Measurements from ENCODE around the gene NODAL. TPM values are rescaled to one million over a fixed set of nuclear protein-coding genes. Genes with fewer than 3 reads are reported as not detected.

NODAL gene
- total RNA-seq, 1 donor from 2014 or later = not detected

DNA sequence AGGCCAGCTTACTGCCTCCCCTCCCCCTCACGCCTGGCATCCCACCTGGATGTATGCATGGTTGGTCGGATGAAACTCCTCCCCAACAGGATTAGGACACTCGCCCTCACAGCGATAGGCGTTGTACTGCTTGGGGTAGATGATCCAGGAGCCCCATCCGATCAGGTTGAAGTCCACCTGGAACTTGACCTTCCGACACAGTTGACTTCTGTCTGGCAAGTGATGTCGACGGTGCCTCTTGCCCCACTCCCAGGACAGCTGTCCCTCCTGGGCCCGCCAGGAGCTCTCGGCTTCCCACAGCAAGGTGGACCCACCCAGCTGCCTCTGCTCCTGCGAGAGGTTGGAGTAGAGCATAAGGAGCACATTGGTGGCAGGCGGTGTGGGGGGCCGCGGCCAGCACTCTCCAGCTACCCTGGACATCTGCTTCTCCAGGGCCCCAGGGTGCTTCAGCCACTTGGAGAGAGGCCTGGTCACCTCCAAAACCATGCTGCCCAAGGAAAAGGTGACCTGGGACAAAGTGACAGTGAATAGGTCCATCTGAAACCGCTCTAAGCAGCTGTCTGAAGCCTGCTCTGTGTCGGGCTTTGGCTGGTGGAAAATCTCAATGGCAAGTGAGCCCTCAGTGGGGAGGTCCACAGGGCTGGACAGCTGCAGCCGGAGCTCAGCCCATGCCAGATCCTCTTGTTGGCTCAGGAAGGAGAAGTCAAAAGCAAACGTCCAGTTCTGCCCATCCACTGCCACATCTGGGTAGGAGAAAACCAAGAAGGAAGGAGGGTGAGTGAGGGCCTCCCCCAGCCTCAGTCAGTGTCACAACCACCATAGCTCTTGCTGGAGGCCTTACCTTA lies 6.0 kb downstream of the NODAL start:
- Mint-ChIP-seq H3K4me1 (ENCODE audit: low read depth) (peaks cover 17% of the 10 kb centered on the region), H3K9me3 (ENCODE audit: low read depth) (no peaks in the 10 kb centered on the region), H3K36me3 (ENCODE audit: insufficient read depth) (peaks cover 2% of the 10 kb centered on the region), H3K4me3 (ENCODE audit: low read depth) (no peak overlapping the region), H3K27ac (no peak overlapping the region), H3K27me3 (peaks cover 35% of the 10 kb centered on the region)
- TF ChIP-seq, protein P1, sequence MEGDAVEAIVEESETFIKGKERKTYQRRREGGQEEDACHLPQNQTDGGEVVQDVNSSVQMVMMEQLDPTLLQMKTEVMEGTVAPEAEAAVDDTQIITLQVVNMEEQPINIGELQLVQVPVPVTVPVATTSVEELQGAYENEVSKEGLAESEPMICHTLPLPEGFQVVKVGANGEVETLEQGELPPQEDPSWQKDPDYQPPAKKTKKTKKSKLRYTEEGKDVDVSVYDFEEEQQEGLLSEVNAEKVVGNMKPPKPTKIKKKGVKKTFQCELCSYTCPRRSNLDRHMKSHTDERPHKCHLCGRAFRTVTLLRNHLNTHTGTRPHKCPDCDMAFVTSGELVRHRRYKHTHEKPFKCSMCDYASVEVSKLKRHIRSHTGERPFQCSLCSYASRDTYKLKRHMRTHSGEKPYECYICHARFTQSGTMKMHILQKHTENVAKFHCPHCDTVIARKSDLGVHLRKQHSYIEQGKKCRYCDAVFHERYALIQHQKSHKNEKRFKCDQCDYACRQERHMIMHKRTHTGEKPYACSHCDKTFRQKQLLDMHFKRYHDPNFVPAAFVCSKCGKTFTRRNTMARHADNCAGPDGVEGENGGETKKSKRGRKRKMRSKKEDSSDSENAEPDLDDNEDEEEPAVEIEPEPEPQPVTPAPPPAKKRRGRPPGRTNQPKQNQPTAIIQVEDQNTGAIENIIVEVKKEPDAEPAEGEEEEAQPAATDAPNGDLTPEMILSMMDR (IDR thresholded peaks at IDR 0.05; ENCODE audit: unreplicated experiment) = no peak
- DNase-seq (ENCODE audit: low spot score, unreplicated experiment) = no peak

DNA sequence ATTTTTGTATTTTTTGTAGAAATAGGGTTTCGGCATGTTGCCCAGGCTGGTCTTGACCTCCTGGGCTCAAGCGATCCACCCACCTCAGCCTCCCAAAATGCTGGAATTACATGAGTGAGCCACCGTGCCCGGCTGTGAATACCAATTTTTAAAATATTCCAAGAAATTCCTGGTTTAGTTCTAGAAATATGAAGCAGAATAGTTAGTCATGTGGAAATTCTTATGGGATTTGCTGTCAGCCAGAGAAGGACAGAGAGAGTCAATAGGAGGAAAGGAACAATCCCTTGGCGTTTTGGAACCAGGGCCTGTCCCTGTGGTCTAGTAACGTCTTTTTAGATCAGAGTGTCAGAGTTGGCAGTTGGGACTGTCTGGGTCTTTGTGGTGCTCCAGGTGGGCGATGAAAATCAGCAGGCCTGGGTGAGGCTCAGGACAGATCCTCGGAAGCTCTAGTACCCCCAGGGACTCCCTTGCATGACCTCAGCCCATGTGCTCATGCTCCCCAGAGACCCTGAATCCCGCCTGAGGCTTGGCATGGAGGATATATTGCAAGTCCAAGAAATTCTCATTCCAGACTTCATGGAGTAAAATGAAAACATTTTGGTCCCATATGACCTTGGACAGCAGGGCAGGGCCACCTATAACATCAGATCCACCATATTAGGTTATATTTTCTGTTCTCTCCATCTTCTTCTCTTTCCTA lies 7.8 kb downstream of the NODAL start:
- Mint-ChIP-seq H3K4me3 (ENCODE audit: low read depth) (no peak overlapping the region), H3K27me3 (peaks cover 19% of the 10 kb centered on the region), H3K9me3 (ENCODE audit: low read depth) (no peaks in the 10 kb centered on the region), H3K36me3 (ENCODE audit: insufficient read depth) (peaks cover 5% of the 10 kb centered on the region), H3K27ac (peak overlapping the region; percentile 24), H3K4me1 (ENCODE audit: low read depth) (peaks cover 17% of the 10 kb centered on the region)
- TF ChIP-seq, protein P1 (IDR thresholded peaks at IDR 0.05; ENCODE audit: unreplicated experiment) = no peak
- DNase-seq (ENCODE audit: low spot score, unreplicated experiment) = no peak

DNA sequence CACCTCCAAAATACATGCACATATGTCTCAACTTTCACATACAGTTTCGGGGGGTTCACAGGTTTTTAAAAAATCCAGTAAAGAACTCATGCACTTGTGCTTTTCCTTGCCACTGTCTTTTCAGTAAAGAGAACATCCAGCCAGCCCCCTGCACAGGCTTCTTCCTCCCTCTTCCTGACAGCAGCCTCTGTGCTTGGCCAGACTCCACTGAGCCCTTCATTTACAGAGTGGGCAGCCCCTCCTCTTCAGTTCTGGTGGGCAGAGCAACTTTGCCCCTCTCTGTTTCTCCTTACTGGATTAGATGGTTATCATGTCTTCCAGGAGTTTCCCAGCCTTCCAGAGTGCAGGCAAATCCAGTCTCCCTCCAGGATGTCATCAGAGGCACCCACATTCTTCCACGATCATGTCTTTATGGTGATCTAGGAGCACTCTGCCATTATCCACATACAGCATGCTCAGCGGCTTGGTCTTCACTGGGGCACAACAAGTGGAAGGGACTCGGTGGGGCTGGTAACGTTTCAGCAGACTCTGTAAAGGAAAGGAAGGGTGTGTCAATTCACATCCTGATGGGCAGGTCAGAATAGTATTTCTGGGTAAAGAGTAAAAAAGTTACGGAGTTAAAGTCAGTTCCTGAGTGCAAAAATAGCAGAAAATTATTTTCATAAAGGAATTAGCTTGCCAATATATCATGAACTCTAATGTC lies 8.8 kb downstream of the NODAL start:
- Mint-ChIP-seq H3K9me3 (ENCODE audit: low read depth) (no peaks in the 10 kb centered on the region), H3K27me3 (peaks cover 11% of the 10 kb centered on the region), H3K4me3 (ENCODE audit: low read depth) (no peak overlapping the region), H3K36me3 (ENCODE audit: insufficient read depth) (peaks cover 9% of the 10 kb centered on the region), H3K4me1 (ENCODE audit: low read depth) (peaks cover 17% of the 10 kb centered on the region), H3K27ac (no peak overlapping the region)
- no peak for DNase-seq (ENCODE audit: low spot score, unreplicated experiment)
- TF ChIP-seq, protein P1 (IDR thresholded peaks at IDR 0.05; ENCODE audit: unreplicated experiment) = no peak

DNA sequence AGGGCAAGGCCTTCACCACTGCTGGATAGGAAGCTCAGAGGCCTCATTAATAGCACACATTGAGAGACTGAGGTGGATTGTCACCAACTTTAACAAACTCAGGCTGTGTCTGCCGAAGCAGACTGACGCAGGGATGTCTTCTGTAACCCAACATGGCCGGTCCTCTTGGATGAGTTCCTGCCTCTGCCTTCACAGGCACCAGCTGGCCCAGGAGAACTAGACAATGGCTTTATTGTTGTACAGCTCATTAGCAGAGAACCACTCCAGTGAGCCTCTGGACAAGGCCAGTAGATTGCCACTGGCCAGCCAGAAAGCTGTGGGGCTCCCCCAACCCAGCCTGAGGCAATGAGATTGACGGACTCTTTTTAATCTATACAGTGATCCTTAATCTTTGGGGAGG lies 9.4 kb downstream of the NODAL start:
- H3K36me3 Mint-ChIP-seq (ENCODE audit: insufficient read depth) = peaks cover 9% of the 10 kb centered on the region
- no peak for DNase-seq (ENCODE audit: low spot score, unreplicated experiment)
- no peak overlapping the region for H3K4me3 Mint-ChIP-seq (ENCODE audit: low read depth)
- H3K27ac Mint-ChIP-seq = no peak overlapping the region
- H3K27me3 Mint-ChIP-seq = peaks cover 6% of the 10 kb centered on the region
- TF ChIP-seq, protein P1 (IDR thresholded peaks at IDR 0.05; ENCODE audit: unreplicated experiment) = no peak
- peaks cover 17% of the 10 kb centered on the region for H3K4me1 Mint-ChIP-seq (ENCODE audit: low read depth)
- H3K9me3 Mint-ChIP-seq (ENCODE audit: low read depth) = no peaks in the 10 kb centered on the region
